GM12874 (cell line): ENCODE data around the gene ULBP3.

Experiments
- TF ChIP-seq, protein P1 (sequence below): IDR thresholded peaks from 2 replicates; pipeline ENCODE4 v1.5.1; 2011; ENCODE audit warnings: low read depth, mild to moderate bottlenecking, control low read depth, low read length, moderate library complexity; ENCODE audit not compliant: insufficient read depth

Gene ULBP3

GRCh38 chr6:150029276-150029675 lies 39.6 kb downstream of the ULBP3 start:
- TF ChIP-seq, protein P1, sequence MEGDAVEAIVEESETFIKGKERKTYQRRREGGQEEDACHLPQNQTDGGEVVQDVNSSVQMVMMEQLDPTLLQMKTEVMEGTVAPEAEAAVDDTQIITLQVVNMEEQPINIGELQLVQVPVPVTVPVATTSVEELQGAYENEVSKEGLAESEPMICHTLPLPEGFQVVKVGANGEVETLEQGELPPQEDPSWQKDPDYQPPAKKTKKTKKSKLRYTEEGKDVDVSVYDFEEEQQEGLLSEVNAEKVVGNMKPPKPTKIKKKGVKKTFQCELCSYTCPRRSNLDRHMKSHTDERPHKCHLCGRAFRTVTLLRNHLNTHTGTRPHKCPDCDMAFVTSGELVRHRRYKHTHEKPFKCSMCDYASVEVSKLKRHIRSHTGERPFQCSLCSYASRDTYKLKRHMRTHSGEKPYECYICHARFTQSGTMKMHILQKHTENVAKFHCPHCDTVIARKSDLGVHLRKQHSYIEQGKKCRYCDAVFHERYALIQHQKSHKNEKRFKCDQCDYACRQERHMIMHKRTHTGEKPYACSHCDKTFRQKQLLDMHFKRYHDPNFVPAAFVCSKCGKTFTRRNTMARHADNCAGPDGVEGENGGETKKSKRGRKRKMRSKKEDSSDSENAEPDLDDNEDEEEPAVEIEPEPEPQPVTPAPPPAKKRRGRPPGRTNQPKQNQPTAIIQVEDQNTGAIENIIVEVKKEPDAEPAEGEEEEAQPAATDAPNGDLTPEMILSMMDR: no peak

- TF ChIP-seq, protein P1: no peak
Observed at GRCh38 chr6:150028799-150029198, 40.1 kb downstream of the ULBP3 start.

DNA sequence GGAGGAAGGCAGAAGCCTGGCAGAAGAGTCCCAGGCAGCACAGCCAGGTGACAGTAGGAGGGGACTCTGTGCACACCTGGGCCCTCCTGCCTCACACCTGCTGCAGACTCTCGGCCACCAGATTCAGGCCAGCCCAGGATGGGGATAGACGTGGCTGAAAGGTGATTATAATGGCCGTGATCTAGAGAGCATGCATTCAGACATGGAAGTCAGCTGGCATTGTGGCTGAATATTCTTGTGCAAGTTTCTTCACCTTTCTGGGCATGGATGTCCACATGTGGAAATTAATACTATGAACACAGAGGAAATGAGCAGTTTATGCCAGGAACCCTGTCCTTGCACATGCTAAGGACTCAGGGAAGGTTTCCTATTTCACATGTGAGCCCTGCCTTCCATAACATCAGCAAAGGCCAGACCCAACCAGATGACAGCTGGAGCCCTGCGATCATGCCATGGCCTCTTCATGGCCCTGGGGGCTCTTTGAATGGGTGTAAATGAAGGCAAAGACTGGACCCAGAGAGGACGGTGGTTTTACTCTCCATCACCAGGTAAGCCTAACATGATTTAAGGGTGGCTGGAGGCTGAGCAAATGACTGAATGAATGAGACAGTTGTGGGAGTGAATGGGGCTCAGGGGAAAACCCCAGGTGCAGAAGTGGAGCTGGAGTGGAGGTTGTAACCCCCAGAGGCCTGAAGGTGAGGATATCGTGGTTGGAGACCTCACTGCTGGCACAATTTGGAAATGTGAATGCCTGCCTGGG lies 40.9 kb downstream of the ULBP3 start:
- TF ChIP-seq, protein P1: no peak

DNA sequence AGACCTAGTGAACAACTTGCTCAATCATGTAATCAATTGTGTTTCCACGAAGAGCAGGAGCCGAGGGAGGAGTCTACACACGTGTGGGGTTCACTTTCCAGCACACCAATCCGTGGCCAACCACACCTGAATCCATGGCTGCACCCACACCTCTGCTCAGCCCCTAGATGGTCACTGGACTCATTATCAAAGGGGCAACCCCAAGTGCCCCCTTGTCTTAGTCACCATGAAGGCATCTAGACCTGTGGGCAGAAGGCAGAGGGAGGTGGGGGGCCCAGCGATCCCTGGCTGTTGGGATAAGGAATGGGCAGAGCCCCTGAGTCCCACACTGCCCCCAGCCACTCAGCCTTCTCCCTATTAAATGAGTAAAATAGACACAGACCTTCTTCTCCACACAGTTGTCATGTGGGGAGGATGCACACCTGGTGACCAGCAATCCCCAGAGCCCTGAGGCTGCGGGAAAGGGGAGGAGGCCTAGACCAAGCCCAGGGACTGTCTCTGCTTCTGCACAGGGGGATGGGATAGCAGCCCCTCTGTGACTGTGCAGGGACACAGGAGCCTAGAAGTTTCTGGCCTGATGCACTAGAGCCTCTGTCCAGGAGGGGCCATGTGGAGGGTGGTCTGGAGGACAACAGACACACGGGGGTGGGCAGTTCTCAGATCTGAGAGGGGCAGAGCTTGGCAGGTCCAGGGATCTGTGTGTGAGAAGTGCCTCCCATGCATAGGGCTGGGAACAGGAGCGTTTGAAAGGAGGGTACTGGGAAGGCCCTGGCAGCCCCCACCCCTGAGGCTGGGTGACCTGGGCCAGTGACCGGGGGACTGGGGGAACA lies 41.7 kb downstream of the ULBP3 start:
- TF ChIP-seq, protein P1: no peak

- TF ChIP-seq, protein P1: no peak
Observed at GRCh38 chr6:150025201-150025917, 43.6 kb downstream of the ULBP3 start, which contains the start of gene RAET1L. Gene RAET1L, minus strand, starts transcription at chr6:150025532. Its CDS starts 61 bp downstream, at chr6:150025471.

- TF ChIP-seq, protein P1: no peak
Observed at GRCh38 chr6:150024646-150025155, 44.2 kb downstream of the ULBP3 start.
